ENCODE measurements around the gene KIAA1328.
"Not testable (repeated sequence)": the region's sequence is repeated elsewhere in the genome, so short reads cannot be mapped to it uniquely, and the experiment has no call there.

The KIAA1328 gene

DNA sequence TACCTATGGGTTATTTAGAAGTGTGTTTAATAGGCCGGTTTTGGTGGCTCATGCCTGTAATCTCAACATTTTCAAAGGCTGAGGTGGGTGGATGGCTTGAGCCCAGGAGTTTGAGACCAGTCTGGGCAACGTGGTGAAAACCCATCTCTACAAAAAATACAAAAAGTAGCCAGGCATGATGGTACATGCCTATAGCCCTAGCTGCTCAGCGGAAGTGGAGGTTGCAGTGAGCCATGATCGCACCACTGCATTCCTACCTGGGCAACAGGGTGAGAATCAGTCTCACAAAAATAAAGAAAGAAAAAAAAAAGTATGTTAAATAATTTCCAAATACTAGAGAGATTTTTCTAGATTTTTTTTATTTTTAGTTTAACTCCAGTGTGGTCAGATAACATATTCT lies 316.0 kb downstream of the KIAA1328 start:
- no peak for DNase-seq (ENCODE audit: low read depth, low spot score)

DNA sequence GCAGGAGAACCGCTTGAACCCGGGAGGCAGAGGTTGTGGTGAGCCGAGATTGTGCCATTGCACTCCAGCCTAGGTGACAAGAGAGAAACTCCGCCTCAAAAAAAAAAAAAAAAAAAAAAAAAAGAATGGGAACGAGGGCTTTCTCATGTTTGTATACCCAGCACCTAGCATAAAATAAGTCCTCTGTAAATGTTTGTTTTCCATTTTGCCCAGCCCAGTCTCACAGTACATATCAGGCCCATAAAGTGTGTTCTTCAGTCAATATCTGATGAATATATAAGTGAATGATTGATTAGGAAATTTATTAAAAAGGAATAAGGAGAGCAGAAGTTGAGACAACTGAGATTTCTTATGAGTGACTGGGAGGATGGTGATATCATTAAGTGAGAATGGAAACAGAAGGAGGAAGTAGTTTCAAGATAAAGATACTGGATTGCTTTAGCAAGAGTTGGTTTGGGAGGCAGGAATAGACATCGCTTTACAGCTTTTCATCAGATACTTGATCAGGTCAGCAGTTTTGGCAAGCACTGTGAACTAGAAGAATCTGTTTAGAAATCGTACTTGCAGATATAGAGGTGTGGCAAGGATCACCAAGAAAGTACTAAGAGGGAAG lies 327.5 kb downstream of the KIAA1328 start:
- DNase-seq (ENCODE audit: low read depth, low spot score) = no peak

DNA sequence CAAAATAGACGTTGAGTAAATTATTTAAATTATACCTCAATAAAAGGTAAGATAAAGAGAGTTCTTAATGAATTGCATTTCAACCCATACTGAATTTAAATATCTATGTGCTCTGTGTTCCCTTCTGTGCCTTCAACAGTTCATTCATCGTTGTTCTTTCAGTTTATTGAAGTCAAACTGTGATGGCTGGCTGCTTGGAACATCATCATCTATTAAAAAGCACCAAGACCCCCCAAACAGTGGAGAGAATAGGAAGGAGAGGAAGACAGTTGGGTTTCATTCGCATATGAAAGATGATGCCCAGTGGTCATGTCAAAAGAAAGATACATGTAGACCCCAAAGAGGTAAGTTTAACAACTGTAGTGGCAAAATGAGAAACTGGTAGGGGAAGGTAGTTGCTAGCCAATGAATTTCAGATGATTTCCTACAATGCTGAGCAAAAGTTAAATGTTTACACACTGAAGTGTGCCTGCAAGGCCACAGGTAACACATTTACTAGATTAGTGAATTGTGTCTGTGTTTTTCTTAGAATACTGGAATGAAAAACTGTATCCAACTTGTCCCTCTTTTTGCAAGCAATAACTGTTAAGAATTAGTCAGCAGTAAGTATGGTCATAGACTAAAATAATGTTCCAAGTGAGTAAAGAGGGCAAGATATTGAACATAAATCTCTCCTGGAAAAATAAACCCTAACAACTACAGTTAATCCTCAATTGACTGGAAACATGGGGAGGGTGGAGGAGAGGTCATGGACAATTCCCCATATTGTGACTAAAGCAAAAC lies 331.3 kb downstream of the KIAA1328 start:
- no peak for DNase-seq (ENCODE audit: low read depth, low spot score)

DNA sequence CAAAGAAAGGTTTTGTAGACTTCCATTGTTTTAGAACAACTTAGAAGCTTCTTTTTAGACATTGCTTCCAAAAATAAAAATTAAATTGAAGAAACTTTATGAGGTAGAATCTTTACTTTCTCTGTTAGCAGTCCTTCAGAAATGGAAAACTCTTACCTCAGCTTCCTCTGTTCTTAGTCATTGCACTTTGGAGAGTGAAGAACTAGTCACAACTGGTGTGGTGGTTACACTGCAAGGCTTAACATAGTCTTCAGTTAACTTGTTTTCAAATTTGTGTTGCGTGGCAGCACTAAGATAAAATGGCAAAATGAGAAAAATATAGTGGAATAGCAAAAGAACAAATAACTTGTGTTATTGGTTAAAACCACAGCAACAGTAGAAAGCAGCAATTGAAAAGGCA lies 332.6 kb downstream of the KIAA1328 start:
- no peak for DNase-seq (ENCODE audit: low read depth, low spot score)

DNA sequence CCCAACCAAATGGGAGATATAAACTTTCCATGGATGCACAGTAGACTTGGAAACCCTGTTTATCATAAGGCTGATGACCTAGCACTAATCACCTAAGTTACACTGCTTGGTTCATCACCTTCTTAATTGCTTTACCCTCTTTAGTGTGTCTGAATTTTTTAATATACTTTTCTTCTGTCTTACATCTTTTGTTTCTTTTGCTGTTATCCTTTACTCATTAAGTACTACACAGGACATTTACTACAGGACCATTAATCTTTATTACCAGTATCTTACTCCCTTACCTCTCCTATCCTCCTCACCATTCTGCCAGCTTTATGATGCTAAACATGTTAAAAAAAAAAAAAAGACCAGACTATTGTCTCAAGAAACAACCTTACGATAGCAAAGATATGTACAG lies 333.6 kb downstream of the KIAA1328 start:
- no peak for DNase-seq (ENCODE audit: low read depth, low spot score)

DNA sequence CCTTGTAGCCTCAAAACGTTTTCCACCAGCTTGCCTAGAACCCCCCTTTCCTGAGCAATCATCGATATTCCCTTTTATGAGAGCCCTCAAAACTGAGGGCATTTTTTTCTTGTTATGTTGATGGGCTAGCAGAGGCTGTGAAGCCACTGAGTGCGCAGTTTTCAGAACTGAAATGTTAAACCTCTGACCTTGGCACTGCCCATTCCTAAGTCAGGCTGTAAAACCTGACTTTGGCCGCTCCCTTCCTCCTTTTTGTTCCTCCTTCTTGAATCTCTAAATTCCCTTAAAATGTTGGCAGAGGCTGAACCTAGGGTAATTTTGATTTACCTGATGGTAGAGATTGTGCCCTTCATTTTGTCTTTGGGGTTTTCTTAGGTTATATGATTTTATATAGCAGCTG lies 334.2 kb downstream of the KIAA1328 start:
- no peak for DNase-seq (ENCODE audit: low read depth, low spot score)

DNA sequence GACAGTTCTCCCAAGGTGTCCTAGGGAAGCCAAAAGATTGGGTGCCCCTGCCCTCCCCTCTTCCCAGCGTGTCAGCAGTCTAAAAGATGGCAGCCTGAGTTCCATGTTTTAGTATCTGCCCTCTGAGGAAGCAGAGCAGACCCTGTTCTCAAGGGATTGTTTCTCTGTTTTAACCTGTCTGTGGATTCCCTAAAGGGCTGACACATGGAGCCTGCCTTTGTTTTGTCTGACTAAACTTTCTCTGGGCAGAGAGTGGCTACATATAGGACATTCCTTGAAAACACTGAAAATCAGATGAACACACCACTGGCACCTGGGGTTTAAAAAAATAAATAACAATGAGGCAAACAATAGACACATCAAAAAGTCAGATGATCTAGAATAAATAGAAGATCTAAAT lies 337.6 kb downstream of the KIAA1328 start:
- DNase-seq (ENCODE audit: low read depth, low spot score) = no peak

DNA sequence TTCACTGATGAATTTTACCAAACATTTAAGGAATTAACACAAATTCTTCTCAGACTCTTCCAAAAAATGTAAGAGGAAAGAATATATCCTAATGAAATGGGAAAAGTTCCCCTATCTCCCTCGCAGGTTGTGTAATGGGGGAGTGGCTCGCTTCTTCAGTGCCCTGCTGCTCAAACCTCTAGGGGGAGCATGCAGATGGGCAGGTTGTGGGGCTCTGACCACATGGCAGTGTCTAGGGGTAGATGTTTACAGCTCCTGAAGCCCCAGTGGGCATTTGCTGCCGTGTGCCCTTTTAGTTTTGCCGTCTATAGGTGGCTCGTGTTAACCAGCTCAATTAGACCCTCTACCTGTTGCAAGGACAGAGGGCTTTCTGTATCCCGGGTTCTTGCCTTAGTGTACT lies 338.0 kb downstream of the KIAA1328 start:
- DNase-seq (ENCODE audit: low read depth, low spot score) = not testable (repeated sequence)

DNA sequence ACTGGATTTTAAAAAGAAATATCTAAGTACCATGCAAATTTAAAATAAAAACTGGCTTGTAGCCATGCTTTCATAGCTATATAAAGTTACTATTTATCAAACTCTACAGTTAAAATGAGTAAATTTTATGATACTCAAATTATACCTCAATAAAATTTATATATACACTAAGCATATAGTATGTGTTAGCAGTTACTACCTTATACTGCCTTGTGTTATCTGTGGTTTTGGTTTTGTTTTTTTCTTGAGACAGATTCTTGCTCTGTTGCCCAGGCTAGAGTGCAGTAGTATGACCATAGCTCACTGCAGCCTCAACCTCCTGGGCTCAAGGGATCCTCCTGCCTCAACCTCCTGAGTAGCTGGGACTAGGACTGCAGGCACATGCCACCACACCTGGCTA lies 342.1 kb downstream of the KIAA1328 start:
- DNase-seq (ENCODE audit: low read depth, low spot score) = no peak

DNA sequence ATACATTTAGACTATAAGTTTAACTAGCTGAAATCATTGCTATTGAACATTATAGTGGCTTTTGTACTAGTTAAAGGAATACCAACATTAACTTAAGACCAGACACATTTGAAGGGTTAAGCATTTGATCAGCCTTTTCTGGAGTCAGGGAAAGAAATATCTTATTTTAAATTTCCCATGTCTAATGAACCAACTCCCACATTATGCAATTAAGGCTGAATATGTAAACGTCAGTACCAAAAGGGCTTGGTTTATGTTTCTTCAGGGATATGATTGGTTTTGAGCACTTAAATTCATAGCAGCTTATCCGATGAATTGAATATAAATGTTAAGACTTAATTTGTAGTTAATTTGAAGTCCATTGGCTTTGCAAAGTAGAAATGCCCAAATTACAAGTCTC lies 344.5 kb downstream of the KIAA1328 start:
- no peak for DNase-seq (ENCODE audit: low read depth, low spot score)

DNA sequence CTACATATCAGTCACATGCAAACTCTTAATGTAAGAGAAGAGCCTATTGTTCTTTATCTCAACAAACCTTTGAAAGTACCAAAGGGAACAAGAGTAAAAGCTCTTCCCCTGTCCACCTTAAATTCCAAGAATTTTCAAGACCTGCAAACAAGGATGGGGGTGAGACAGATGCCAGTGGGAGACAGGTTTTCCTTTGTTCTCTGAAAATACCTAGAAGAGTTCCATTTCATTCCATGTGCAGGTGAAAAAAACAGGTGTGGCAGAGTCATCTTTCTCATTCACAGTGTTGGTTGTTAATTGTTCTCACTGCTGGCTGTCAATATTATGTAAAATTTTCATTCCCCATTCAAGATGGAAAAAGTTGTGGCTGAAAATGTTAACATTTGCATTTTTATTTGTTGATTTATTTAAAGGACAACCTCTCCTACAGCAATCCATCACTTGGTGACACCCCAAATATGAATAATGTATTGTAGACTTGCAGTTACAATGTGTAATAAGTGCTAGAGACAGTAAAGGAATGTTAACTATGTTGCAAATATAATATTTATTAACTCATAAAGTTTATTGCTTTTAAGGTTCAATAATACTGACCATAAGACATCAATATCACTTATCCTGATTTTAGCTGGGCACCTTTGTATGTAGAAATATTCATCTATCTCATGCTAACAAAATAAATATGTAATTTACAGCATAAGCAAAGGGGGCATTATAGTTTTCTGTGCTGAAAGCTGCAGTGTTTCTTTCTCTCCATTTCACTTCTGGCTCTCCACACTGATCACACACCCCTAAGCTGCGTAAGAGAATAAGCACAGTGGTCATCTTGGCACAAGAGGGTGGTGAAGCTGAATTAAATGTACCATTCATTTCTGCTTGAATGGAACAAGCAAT lies 347.0 kb downstream of the KIAA1328 start:
- no peak for DNase-seq (ENCODE audit: low read depth, low spot score)

DNA sequence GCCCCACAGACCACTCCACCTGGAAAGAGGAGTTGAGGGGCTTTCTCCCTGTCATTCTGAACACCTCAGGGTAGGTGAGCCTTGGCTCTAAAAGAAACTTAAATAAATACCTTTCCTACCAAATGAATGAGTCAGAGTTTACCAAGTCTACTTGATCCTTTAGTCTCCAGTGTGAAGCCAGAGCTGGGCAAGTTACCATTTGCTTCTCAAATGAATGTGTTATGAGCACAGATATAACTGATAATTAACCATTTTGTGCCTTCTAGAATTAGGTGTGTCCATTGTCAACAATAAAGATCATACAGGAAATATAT lies 347.7 kb downstream of the KIAA1328 start:
- no peak for DNase-seq (ENCODE audit: low read depth, low spot score)

DNA sequence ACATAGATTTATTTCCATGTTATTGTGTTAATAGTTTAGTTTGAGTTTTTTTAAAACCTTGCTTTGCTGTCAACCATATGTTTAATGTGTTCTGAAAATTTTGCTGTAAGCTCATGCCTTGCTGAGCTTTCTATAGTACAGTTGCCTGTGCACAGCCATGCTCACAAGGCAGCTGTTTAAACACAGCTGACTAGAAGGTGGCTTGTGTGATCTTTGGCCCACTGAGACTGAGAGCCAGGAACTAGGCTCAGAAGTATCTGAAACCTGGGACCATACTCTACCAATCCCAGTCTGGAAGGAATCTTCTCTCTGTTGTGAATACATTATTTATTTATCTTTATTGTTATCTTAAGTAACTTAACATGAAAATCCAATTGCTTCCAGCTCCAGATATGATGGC lies 350.5 kb downstream of the KIAA1328 start:
- DNase-seq (ENCODE audit: low read depth, low spot score) = no peak

DNA sequence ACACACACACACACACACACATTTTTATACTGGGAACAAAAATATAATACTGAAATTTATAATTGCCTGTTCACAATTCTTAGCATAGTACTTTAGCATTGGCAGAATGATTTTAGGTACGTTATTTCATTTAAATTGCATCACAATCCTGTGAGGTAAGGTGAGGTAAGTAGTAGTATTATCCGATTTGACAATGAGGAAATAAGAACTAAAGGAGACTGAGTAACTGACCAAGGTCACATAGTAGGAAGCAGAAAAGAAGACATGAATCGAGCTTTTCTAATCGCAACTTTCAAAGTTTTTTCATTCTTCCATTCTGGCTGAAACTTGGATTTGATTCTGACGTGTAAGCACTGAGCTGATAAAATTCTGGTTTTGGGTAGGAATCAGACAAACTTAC lies 351.2 kb downstream of the KIAA1328 start:
- DNase-seq (ENCODE audit: low read depth, low spot score) = no peak

DNA sequence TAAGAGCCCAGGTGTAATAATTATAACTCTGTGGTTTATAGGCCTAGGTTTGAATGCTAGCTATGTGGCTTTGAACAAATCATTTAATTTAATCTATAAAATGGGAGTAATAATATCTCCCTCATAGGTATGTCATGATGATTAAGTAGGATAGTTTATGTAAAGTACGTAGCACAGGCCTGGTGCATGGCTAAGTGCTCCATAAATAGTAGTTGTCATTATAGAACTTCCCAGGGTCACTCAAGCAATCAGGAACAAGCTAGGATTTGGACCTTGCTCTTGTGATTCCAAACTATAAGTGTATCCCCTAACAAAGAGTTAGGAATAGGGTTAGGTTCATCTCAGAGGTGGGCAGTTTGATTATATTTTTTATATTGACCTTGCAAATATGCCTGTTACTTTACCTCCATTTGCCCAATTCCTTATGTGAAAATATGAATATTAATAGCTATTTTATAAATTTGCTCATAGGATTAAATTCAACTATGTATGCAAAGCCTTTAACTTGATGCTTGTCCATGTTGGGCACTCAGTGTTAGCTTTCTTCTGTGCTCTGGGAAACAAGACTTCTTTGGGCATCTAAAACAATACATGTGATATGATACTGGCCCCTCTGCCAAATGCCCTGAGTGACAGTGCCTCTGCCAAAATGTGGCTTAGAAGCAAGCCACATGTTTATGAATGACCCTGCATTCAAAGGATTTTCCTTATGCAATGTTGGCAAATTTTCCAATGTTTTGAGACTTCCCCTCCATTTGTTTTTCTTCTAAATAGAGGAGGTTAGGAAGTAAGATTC lies 353.6 kb downstream of the KIAA1328 start:
- DNase-seq (ENCODE audit: low read depth, low spot score) = no peak

DNA sequence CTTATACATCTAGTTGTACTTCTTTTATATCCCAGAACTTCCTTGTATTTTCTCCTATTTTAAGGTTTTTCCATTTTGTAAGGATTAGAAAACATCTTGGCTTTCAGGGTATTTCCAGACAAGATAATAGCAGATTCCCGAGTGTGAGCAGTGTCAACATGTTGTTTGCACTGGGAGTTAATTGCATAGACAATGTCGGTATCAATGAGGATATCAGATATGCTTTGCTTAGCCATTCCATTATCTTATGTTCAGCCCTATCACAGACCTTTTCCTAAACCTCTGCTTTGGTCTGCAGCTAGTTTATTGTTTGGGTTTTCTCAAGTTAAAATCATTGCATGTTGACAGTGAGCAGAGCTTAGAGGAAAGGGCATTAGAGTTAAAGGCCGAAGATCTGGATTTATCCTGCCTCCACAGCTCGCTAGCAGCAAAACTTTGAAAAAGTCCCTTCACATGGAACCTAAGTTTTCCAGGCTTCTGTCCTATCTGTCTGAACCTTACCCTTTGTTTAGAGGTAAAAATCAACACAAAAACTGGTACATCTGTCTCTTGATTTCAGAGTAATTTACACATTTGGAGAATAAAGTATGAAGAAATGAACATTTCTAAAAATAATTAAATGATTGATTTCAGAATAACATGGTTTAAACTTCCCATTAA lies 355.4 kb downstream of the KIAA1328 start:
- DNase-seq (ENCODE audit: low read depth, low spot score) = no peak

DNA sequence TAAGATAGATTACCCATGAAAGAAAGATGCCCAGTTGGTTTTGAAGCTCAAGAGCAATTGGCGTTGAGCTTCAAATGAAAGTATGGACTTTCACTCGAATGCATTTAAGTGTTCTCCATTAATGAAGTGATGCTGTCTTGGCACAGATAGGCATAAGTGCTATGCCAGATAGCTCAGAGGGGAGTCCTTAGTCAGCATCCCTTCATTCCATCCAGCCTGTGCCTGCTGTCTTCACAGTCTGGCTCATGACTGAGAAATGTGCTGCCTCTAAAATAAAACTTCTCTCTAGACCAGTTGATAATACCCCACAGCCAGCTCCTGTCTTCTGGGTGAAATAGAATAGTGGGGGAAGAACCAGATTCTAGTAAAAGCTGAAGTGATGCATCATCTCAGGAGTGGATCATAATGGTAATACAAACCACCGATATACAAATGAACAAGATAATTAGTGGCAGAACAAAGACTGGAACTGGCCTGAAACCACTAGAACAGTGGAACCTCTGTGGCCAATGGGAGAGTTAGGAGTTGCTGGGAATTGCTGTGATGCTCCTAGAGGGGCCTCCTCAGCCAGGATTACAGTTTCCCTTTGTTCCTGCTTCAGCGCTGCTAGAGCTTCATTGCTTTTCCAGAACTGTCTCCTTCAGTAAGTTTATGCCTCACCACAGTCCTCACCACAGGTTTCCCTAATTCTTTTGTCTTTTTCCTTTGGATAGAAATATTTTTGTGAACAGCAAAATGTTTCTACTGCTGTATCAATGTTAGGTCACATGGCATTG lies 359.3 kb downstream of the KIAA1328 start:
- DNase-seq (ENCODE audit: low read depth, low spot score) = no peak

DNA sequence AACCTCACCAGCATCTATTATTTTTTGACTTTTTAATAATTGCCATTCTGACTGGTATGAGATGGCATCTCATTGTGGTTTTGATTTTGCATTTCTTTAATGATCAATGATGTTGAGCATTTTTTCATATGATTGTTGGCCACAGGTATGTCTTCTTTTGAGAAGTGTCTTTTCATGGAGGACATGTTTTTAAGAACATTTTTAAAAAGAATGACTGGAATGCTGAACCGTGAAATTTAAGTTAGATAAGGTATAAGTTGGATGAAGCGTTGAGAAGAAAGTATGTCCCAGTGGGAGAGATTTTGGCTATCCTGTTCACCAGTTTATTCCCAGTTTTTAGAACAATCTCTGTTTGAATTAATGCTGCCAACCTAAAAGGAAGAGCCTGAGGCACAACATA lies 370.8 kb downstream of the KIAA1328 start:
- DNase-seq (ENCODE audit: low read depth, low spot score) = no peak

DNA sequence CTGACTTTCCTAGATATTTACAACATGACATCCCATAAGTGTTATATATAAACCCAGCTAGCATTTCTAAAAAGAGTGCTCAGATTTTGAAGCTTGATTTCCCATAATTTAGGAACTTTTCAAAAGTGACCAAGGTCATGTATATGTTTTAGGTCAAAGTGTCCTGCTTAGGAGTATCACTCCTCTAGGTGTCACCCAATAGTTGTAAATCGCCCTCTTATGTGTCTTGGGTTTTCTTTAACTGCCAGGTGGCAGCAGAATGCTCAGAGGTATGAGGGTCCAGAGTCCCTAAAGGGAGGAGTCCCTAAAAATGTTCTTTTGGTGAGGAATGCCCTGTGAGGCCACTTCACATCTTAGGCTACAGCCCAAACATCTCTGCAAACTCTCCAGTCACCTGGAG lies 378.4 kb downstream of the KIAA1328 start:
- no peak for DNase-seq (ENCODE audit: low read depth, low spot score)

DNA sequence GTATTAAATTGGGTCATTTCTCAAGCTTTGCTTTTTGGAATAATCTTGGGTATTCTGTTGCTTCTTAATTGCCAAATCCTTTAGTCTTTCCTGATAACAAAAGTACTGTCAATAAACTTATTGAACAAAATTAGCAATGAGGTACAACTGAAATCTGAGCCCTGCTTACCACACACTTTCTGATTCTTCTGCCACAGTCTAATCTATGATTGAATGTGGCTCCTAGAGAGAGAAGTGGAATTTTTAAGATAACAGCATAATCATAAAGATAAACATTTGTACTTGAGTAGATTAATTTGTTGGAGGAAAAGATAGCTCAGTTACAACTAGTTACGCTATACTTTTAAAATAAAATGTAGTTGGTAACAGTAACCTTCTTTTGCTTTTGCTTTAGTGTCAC lies 381.9 kb downstream of the KIAA1328 start:
- DNase-seq (ENCODE audit: low read depth, low spot score) = no peak

All from activated CD4-positive, CD25-positive, alpha-beta regulatory T cell treated with anti-CD3 and anti-CD28 coated beads, Interleukin-2, amount 50 U/mL, for 16 hours (primary cell).